Dendritic cell treated with granulocyte-macrophage colony-stimulating factor and Interleukin-4, amounts not matched to agents 40 ng/mL and 50 ng/mL, for 4 days (primary cell): ENCODE measurements around the gene KIAA1328.
"Not testable (repeated sequence)": the region's sequence is repeated elsewhere in the genome, so short reads cannot be mapped to it uniquely, and the experiment has no call there.

ENCODE experiments used
- H3K27ac Mint-ChIP-seq: one replicate; pipeline ENCODE4 v1.8.0; 2022; ENCODE audit warnings: mild to moderate bottlenecking, mixed read lengths
- H3K27me3 Mint-ChIP-seq: one replicate; pipeline ENCODE4 v1.8.0; 2022; ENCODE audit warnings: mild to moderate bottlenecking, mixed read lengths
- H3K36me3 Mint-ChIP-seq: one replicate; pipeline ENCODE4 v1.8.0; 2022; ENCODE audit warnings: low read depth, mixed read lengths
- H3K4me1 Mint-ChIP-seq: one replicate; pipeline ENCODE4 v1.8.0; 2022; ENCODE audit warnings: low read depth, mixed read lengths
- H3K4me3 Mint-ChIP-seq: one replicate; pipeline ENCODE4 v1.8.0; 2022; ENCODE audit warnings: mild to moderate bottlenecking, moderate library complexity, mixed read lengths
- H3K9me3 Mint-ChIP-seq: one replicate; pipeline ENCODE4 v1.8.0; 2022; ENCODE audit warnings: mixed read lengths
- intact Hi-C: fragments of 100-400 bp; cut with micrococcal nuclease; formaldehyde crosslinking; loops from one replicate; pipeline ENCODE4 v1.15.0; 2022

Gene KIAA1328

GRCh38 chr18:37107748-37108522 is 279.0 kb downstream of the KIAA1328 start:
- Mint-ChIP-seq H3K4me1 (no peaks in the 10 kb centered on the region), H3K4me3 (no peak overlapping the region), H3K36me3 (no peaks in the 10 kb centered on the region), H3K27me3 (no peaks in the 10 kb centered on the region), H3K9me3 (peaks cover 43% of the 10 kb centered on the region), H3K27ac (no peak overlapping the region)
- intact Hi-C loops = no loop called here

DNA sequence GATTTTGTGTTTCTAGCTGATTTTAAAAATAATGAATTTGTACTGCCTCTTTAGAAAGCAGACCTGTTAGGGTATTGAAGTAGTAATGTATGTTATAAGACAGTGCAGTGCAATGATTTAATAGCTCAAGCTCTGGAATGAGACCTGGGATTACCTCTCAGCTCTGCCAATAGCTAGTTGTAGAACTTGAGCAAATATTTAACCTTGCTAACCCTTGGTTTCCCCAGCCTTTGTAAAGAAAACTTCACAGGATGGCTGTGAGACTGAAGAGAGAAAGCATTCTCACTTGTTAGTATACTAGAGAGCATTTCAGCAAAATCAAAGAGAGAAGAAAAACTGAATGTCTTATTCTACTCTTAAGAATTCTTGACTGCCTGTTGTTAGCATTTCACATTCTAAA is 293.9 kb downstream of the KIAA1328 start:
- no peak overlapping the region for H3K27ac Mint-ChIP-seq
- no peaks in the 10 kb centered on the region for H3K4me1 Mint-ChIP-seq
- H3K27me3 Mint-ChIP-seq = no peaks in the 10 kb centered on the region
- no peaks in the 10 kb centered on the region for H3K36me3 Mint-ChIP-seq
- intact Hi-C loops = no loop called here
- no peak overlapping the region for H3K4me3 Mint-ChIP-seq
- peaks cover 15% of the 10 kb centered on the region for H3K9me3 Mint-ChIP-seq

DNA sequence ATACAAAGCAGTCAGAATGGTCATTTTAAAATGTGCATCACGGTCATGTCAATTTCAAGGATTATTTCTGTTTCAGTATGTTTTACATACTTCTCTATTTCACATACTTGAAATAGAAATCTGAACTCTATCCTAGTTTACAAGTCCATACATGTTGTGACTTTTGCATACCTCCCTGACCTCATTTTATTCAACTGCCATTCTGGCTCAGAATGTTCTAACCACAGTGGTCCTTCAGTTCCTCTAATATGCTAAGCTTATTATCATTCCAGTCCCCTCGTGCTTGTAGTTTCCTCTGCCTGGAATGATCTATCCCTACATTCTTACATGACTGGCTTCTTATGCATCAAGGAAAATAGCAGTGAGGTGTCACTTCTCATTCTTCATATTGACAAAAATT is 295.6 kb downstream of the KIAA1328 start:
- H3K4me3 Mint-ChIP-seq = no peak overlapping the region
- no peaks in the 10 kb centered on the region for H3K36me3 Mint-ChIP-seq
- H3K4me1 Mint-ChIP-seq = no peaks in the 10 kb centered on the region
- H3K27me3 Mint-ChIP-seq = no peaks in the 10 kb centered on the region
- H3K27ac Mint-ChIP-seq = no peak overlapping the region
- intact Hi-C loops = no loop called here
- peaks cover 5% of the 10 kb centered on the region for H3K9me3 Mint-ChIP-seq

DNA sequence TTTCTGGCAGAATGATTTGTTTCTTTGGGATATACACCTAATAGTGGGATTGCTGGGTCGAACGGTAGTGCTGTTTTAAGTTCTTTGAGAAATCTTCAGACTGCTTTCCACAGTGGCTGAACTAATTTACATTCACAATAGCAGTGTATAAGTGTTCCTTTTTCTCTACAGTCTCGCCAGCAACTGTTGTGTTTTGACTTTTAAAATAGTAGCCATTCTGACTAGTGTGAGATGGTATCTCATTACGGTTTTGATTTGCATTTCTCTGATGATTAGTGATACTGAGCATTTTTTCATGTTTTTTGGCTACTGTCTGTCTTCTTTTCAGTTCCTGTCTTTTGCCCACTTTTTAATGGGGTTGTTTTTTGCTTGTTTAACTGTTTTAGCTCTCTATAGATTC is 306.2 kb downstream of the KIAA1328 start:
- intact Hi-C loops = no loop called here
- no peaks in the 10 kb centered on the region for H3K27me3 Mint-ChIP-seq
- no peaks in the 10 kb centered on the region for H3K36me3 Mint-ChIP-seq
- H3K4me3 Mint-ChIP-seq = no peak overlapping the region
- no peak overlapping the region for H3K27ac Mint-ChIP-seq
- peaks cover 36% of the 10 kb centered on the region for H3K9me3 Mint-ChIP-seq
- no peaks in the 10 kb centered on the region for H3K4me1 Mint-ChIP-seq

DNA sequence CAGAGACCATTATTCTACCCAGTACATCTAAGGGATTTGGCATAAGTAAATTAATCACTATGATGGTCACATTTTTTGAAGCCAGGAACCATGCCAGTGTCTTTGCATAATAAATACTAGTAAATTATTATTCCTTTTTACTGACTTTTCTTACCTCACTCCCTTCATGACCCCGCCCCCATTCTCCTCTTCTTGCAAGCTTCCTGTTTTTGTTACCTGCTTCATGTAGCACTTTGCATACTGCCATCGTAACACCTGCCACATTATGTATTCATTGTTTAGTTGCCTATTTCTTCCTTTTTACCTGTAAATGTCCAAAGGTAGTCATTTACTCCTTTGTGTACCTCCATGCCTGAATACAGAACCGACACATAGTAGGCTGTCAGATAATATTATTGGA is 309.5 kb downstream of the KIAA1328 start:
- Mint-ChIP-seq H3K9me3 (peaks cover 25% of the 10 kb centered on the region), H3K27ac (no peak overlapping the region), H3K27me3 (no peaks in the 10 kb centered on the region), H3K36me3 (no peaks in the 10 kb centered on the region), H3K4me1 (no peaks in the 10 kb centered on the region), H3K4me3 (no peak overlapping the region)
- intact Hi-C loops = no loop called here

DNA sequence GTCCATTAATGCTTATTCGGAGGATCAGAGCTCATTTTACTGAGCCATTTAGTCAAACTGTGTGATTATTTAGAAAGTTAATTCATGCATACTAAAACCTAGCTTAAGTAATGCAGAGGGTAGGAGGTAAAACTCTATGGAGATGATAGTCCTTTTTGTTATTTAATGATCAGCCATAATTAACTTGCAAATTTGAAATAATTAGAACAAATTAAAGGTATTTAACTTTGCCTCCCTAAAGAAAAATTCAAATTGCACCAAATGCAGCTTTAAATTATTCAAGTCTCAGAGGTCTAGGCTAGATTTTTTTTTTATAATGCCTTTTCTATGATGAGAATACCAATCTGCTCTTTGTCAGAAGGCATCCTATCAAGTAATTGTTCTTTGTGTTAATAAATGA is 310.9 kb downstream of the KIAA1328 start:
- no peaks in the 10 kb centered on the region for H3K36me3 Mint-ChIP-seq
- H3K9me3 Mint-ChIP-seq = peaks cover 32% of the 10 kb centered on the region
- intact Hi-C loops = no loop called here
- no peak overlapping the region for H3K27ac Mint-ChIP-seq
- H3K27me3 Mint-ChIP-seq = no peaks in the 10 kb centered on the region
- no peaks in the 10 kb centered on the region for H3K4me1 Mint-ChIP-seq
- H3K4me3 Mint-ChIP-seq = no peak overlapping the region

DNA sequence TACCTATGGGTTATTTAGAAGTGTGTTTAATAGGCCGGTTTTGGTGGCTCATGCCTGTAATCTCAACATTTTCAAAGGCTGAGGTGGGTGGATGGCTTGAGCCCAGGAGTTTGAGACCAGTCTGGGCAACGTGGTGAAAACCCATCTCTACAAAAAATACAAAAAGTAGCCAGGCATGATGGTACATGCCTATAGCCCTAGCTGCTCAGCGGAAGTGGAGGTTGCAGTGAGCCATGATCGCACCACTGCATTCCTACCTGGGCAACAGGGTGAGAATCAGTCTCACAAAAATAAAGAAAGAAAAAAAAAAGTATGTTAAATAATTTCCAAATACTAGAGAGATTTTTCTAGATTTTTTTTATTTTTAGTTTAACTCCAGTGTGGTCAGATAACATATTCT is 316.0 kb downstream of the KIAA1328 start:
- Mint-ChIP-seq H3K4me1 (no peaks in the 10 kb centered on the region), H3K9me3 (peaks cover 18% of the 10 kb centered on the region), H3K36me3 (no peaks in the 10 kb centered on the region), H3K27me3 (no peaks in the 10 kb centered on the region), H3K27ac (no peak overlapping the region), H3K4me3 (no peak overlapping the region)
- intact Hi-C loops = no loop called here

- intact Hi-C loops = no loop called here
- no peaks in the 10 kb centered on the region for H3K4me1 Mint-ChIP-seq
- H3K9me3 Mint-ChIP-seq = no peaks in the 10 kb centered on the region
- no peaks in the 10 kb centered on the region for H3K27me3 Mint-ChIP-seq
- no peak overlapping the region for H3K27ac Mint-ChIP-seq
- H3K36me3 Mint-ChIP-seq = no peaks in the 10 kb centered on the region
- no peak overlapping the region for H3K4me3 Mint-ChIP-seq
Observed at GRCh38 chr18:37156330-37156942, 327.5 kb downstream of the KIAA1328 start.

GRCh38 chr18:37160038-37160820 is 331.3 kb downstream of the KIAA1328 start:
- H3K36me3 Mint-ChIP-seq = no peaks in the 10 kb centered on the region
- H3K27me3 Mint-ChIP-seq = no peaks in the 10 kb centered on the region
- H3K4me1 Mint-ChIP-seq = peaks cover 5% of the 10 kb centered on the region
- no peaks in the 10 kb centered on the region for H3K9me3 Mint-ChIP-seq
- intact Hi-C loops = no loop called here
- no peak overlapping the region for H3K4me3 Mint-ChIP-seq
- H3K27ac Mint-ChIP-seq = no peak overlapping the region

GRCh38 chr18:37161491-37161890 is 332.6 kb downstream of the KIAA1328 start:
- no peak overlapping the region for H3K4me3 Mint-ChIP-seq
- H3K9me3 Mint-ChIP-seq = no peaks in the 10 kb centered on the region
- intact Hi-C loops = no loop called here
- peaks cover 5% of the 10 kb centered on the region for H3K4me1 Mint-ChIP-seq
- H3K27me3 Mint-ChIP-seq = no peaks in the 10 kb centered on the region
- no peaks in the 10 kb centered on the region for H3K36me3 Mint-ChIP-seq
- no peak overlapping the region for H3K27ac Mint-ChIP-seq

- intact Hi-C loops = no loop called here
- Mint-ChIP-seq H3K4me3 (no peak overlapping the region), H3K36me3 (no peaks in the 10 kb centered on the region)
Observed at GRCh38 chr18:37162551-37162950, 333.6 kb downstream of the KIAA1328 start.

DNA sequence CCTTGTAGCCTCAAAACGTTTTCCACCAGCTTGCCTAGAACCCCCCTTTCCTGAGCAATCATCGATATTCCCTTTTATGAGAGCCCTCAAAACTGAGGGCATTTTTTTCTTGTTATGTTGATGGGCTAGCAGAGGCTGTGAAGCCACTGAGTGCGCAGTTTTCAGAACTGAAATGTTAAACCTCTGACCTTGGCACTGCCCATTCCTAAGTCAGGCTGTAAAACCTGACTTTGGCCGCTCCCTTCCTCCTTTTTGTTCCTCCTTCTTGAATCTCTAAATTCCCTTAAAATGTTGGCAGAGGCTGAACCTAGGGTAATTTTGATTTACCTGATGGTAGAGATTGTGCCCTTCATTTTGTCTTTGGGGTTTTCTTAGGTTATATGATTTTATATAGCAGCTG is 334.2 kb downstream of the KIAA1328 start:
- H3K9me3 Mint-ChIP-seq = no peaks in the 10 kb centered on the region

More at GRCh38 chr18:37162551-37162950, 333.6 kb downstream of the KIAA1328 start:
- H3K27me3 Mint-ChIP-seq = no peaks in the 10 kb centered on the region
- no peak overlapping the region for H3K27ac Mint-ChIP-seq
- peaks cover 5% of the 10 kb centered on the region for H3K4me1 Mint-ChIP-seq
- H3K9me3 Mint-ChIP-seq = no peaks in the 10 kb centered on the region

GRCh38 chr18:37166491-37166890 is 337.6 kb downstream of the KIAA1328 start:
- peaks cover 5% of the 10 kb centered on the region for H3K4me1 Mint-ChIP-seq
- H3K9me3 Mint-ChIP-seq = no peaks in the 10 kb centered on the region
- no peak overlapping the region for H3K4me3 Mint-ChIP-seq
- H3K36me3 Mint-ChIP-seq = no peaks in the 10 kb centered on the region
- no peaks in the 10 kb centered on the region for H3K27me3 Mint-ChIP-seq
- intact Hi-C loops = no loop called here
- no peak overlapping the region for H3K27ac Mint-ChIP-seq

More for the DNA sequence above, 334.2 kb downstream of the KIAA1328 start:
- Mint-ChIP-seq H3K27ac (no peak overlapping the region), H3K27me3 (no peaks in the 10 kb centered on the region), H3K4me3 (no peak overlapping the region), H3K4me1 (peaks cover 5% of the 10 kb centered on the region), H3K36me3 (no peaks in the 10 kb centered on the region)
- intact Hi-C loops = no loop called here

DNA sequence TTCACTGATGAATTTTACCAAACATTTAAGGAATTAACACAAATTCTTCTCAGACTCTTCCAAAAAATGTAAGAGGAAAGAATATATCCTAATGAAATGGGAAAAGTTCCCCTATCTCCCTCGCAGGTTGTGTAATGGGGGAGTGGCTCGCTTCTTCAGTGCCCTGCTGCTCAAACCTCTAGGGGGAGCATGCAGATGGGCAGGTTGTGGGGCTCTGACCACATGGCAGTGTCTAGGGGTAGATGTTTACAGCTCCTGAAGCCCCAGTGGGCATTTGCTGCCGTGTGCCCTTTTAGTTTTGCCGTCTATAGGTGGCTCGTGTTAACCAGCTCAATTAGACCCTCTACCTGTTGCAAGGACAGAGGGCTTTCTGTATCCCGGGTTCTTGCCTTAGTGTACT is 338.0 kb downstream of the KIAA1328 start:
- H3K4me1 Mint-ChIP-seq, H3K27me3 Mint-ChIP-seq, H3K36me3 Mint-ChIP-seq, H3K27ac Mint-ChIP-seq, H3K9me3 Mint-ChIP-seq, intact Hi-C loops, H3K4me3 Mint-ChIP-seq: not testable (repeated sequence)
